CD14-positive monocyte (primary cell): Measurements from ENCODE around the gene RASAL3. TPM values are rescaled to one million over a fixed set of nuclear protein-coding genes. Genes with fewer than 3 reads are reported as not detected.

Experiments
- DNase-seq, 3 donors: peaks; one replicate each; pipeline ENCODE4 v3.0.0-alpha.2; 2011 to 2022
- H2AFZ ChIP-seq: 2 replicates; pipeline ENCODE4 v1.6.0; 2012; ENCODE audit warnings: mild to moderate bottlenecking, low read depth, low read length, inconsistent platforms; ENCODE audit not compliant: insufficient read depth, poor library complexity, severe bottlenecking
- H3K27ac ChIP-seq, 2 donors: 1 replicate in 1 of 2; 2 replicates in 1 of 2; pipeline ENCODE4 v1.5.1; 2012 to 2013; ENCODE audit warnings: low read length in 2 of 2, control low read depth in 1 of 2, inconsistent platforms in 1 of 2, low read depth in 1 of 2, mild to moderate bottlenecking in 1 of 2
- H3K27me3 ChIP-seq, 2 donors: one replicate each; pipeline versions ENCODE4 v1.6.0 to v1.6.1; 2011 to 2013; ENCODE audit warnings: low read length in 2 of 2; ENCODE audit not compliant: control insufficient read depth in 2 of 2, insufficient read depth in 2 of 2
- H3K36me3 ChIP-seq, 2 donors: replicated peaks in 1 of 2; 1 replicate in 1 of 2; 2 replicates in 1 of 2; pipeline versions ENCODE4 v1.5.1 to v1.6.1; 2012 to 2013; ENCODE audit warnings: low read length in 2 of 2, control low read depth in 1 of 2, inconsistent platforms in 1 of 2, mild to moderate bottlenecking in 1 of 2; ENCODE audit not compliant: insufficient read depth in 2 of 2, control insufficient read depth in 1 of 2
- H3K4me1 ChIP-seq, 2 donors: 1 replicate in 1 of 2; 2 replicates in 1 of 2; pipeline versions ENCODE4 v1.5.1 to v1.6.1; 2012 to 2013; ENCODE audit warnings: low read length in 2 of 2, control low read depth in 1 of 2, inconsistent platforms in 1 of 2, mild to moderate bottlenecking in 1 of 2, moderate library complexity in 1 of 2; ENCODE audit not compliant: insufficient read depth in 2 of 2, control insufficient read depth in 1 of 2
- H3K4me2 ChIP-seq: replicated peaks from 2 replicates; pipeline ENCODE3; 2012; ENCODE audit warnings: low read length, moderate library complexity, mild to moderate bottlenecking; ENCODE audit not compliant: poor library complexity, severe bottlenecking; ENCODE audit errors: extremely low read depth
- H3K4me3 ChIP-seq, 3 experiments: fragments of 200-600 bp in 1 of 3; sonication (generic) in 1 of 3; replicated peaks in 1 of 3; 1 replicate in 2 of 3; 2 replicates in 1 of 3; pipeline ENCODE4 v1.5.1; 2011 to 2013; ENCODE audit warnings: low read length in 3 of 3, mild to moderate bottlenecking in 3 of 3, control low read depth in 2 of 3, low read depth in 2 of 3, inconsistent platforms in 1 of 3, moderate library complexity in 1 of 3
- H3K79me2 ChIP-seq: 2 replicates; pipeline ENCODE4 v1.6.0; 2012; ENCODE audit warnings: mild to moderate bottlenecking, control low read depth, inconsistent platforms, low read length, moderate library complexity; ENCODE audit not compliant: insufficient read depth
- H3K9ac ChIP-seq: 2 replicates; pipeline ENCODE4 v1.6.0; 2017; ENCODE audit warnings: low read length, mild to moderate bottlenecking; ENCODE audit not compliant: insufficient read depth, poor library complexity, severe bottlenecking
- H3K9me3 ChIP-seq, 2 donors: replicated peaks in 1 of 2; 1 replicate in 1 of 2; 2 replicates in 1 of 2; pipeline versions ENCODE4 v1.5.1 to v1.6.1; 2012 to 2013; ENCODE audit warnings: low read length in 2 of 2, control low read depth in 1 of 2; ENCODE audit not compliant: control insufficient read depth in 1 of 2, insufficient read depth in 1 of 2
- H4K20me1 ChIP-seq: 2 replicates; pipeline ENCODE4 v1.6.0; 2012; ENCODE audit warnings: mild to moderate bottlenecking, low read length, control low read depth, moderate library complexity; ENCODE audit not compliant: insufficient read depth
- H3K27ac Mint-ChIP-seq, 7 donors: one replicate each; pipeline ENCODE4 v1.8.0; 2020; ENCODE audit warnings: mild to moderate bottlenecking in 7 of 7, mixed read lengths in 7 of 7, moderate library complexity in 6 of 7, inconsistent platforms in 2 of 7
- H3K27me3 Mint-ChIP-seq, 3 donors: one replicate each; pipeline ENCODE4 v1.8.0; 2021 to 2022; ENCODE audit warnings: low read depth in 3 of 3, mild to moderate bottlenecking in 3 of 3, mixed read lengths in 3 of 3, moderate library complexity in 3 of 3, inconsistent platforms in 1 of 3
- H3K36me3 Mint-ChIP-seq, 2 donors: one replicate each; pipeline ENCODE4 v1.8.0; 2020; ENCODE audit warnings: mixed read lengths in 2 of 2, inconsistent platforms in 1 of 2, mild to moderate bottlenecking in 1 of 2
- H3K4me1 Mint-ChIP-seq: one replicate; pipeline ENCODE4 v1.8.0; 2020; ENCODE audit warnings: mild to moderate bottlenecking, mixed read lengths
- H3K4me3 Mint-ChIP-seq, 2 donors: one replicate each; pipeline ENCODE4 v1.8.0; 2020; ENCODE audit warnings: mild to moderate bottlenecking in 2 of 2, mixed read lengths in 2 of 2, moderate library complexity in 1 of 2
- H3K9me3 Mint-ChIP-seq, 7 donors: one replicate each; pipeline ENCODE4 v1.8.0; 2020 to 2022; ENCODE audit warnings: mixed read lengths in 7 of 7, mild to moderate bottlenecking in 6 of 7, moderate library complexity in 6 of 7, inconsistent platforms in 2 of 7
- CTCF ChIP-seq: fragments of 200-600 bp; IDR thresholded peaks from one replicate; pipeline ENCODE4 v1.8.0; 2022; ENCODE audit warnings: antibody characterized with exemption, mild to moderate bottlenecking
- WGBS: methylation state at CpG from one replicate; pipeline ENCODE4 v1.1.5; 2013; ENCODE audit warnings: missing lambda C conversion rate; ENCODE audit not compliant: insufficient coverage; 5-methylcytosine and 5-hydroxymethylcytosine counted together
- intact Hi-C, 2 donors: fragments of 100-400 bp; cut with micrococcal nuclease; formaldehyde crosslinking; loops; one replicate each; pipeline versions ENCODE4 v1.15.0 to v1.15.1; 2023
- polyA plus RNA-seq, 3 donors: library from polyadenylated mRNA; depleted of rRNA in 1 of 3; unstranded in 2 of 3; stranded (reverse) in 1 of 3; fragments of 300-500 nt in 2 of 3; fragments of >200 nt in 1 of 3; fragmentation: Illumina TruSeq in 2 of 3; gene quantifications; 1 replicate in 2 of 3; 2 replicates in 1 of 3; pipeline ENCODE4 v1.2.3, GENCODE V29; 2012 to 2021

Gene RASAL3
- polyA plus RNA-seq, 3 donors: 4.5 to 45.4 (median 13.6) TPM

GRCh38 chr19:15443838-15444237, 20.5 kb downstream of the RASAL3 start:
- intact Hi-C loops: no loop called here
- Mint-ChIP-seq H3K27me3 (peaks cover 0 to 5% (median 3%) of the 10 kb centered on the region in 3 donors), H3K9me3 (peaks cover 0 to 3% (median 0%) of the 10 kb centered on the region in 7 donors), H3K27ac (no peak overlapping the region), H3K4me3 (no peak overlapping the region), H3K4me1 (peaks cover 5% of the 10 kb centered on the region), H3K36me3 (peaks cover 0 to 4% of the 10 kb centered on the region in 2 donors)
- H3K27ac ChIP-seq: no peak overlapping the region
- no peaks in the 10 kb centered on the region for H3K27me3 ChIP-seq
- H2AFZ ChIP-seq: no peak overlapping the region
- H3K36me3 ChIP-seq: no peaks in the 10 kb centered on the region
- no peaks in the 10 kb centered on the region for H3K9me3 ChIP-seq
- no peak overlapping the region for H3K4me3 ChIP-seq
- WGBS: 96% methylated on average over 4 of the region's 10 CpGs
- H3K4me2 ChIP-seq: no peak overlapping the region
- no peaks in the 10 kb centered on the region for H3K79me2 ChIP-seq
- H4K20me1 ChIP-seq: no peaks in the 10 kb centered on the region
- H3K4me1 ChIP-seq: peaks cover 2% of the 10 kb centered on the region in 2 donors
- no peak overlapping the region for H3K9ac ChIP-seq
- DNase-seq: no peak
- no peak for TF ChIP-seq CTCF

- H3K4me3 ChIP-seq: no peak overlapping the region
- Mint-ChIP-seq H3K27ac (no peak overlapping the region), H3K4me1 (peaks cover under 1% of the 10 kb centered on the region), H3K4me3 (no peak overlapping the region), H3K27me3 (peaks cover 0 to 5% (median 3%) of the 10 kb centered on the region in 3 donors), H3K9me3 (peaks cover 0 to 3% (median 0%) of the 10 kb centered on the region in 7 donors), H3K36me3 (peaks cover 0 to 4% of the 10 kb centered on the region in 2 donors)
- intact Hi-C loops: no loop called here
- no peaks in the 10 kb centered on the region for H3K79me2 ChIP-seq
- no peaks in the 10 kb centered on the region for H3K4me1 ChIP-seq
- H3K36me3 ChIP-seq: no peaks in the 10 kb centered on the region
- no peak for DNase-seq
- H3K27me3 ChIP-seq: no peaks in the 10 kb centered on the region
- H4K20me1 ChIP-seq: no peaks in the 10 kb centered on the region
- H3K9me3 ChIP-seq: no peaks in the 10 kb centered on the region
- H3K27ac ChIP-seq: no peak overlapping the region
- no peak overlapping the region for H3K4me2 ChIP-seq
- WGBS: 92% methylated on average over 3 of the region's 3 CpGs
- no peak overlapping the region for H3K9ac ChIP-seq
- no peak for TF ChIP-seq CTCF
- no peak overlapping the region for H2AFZ ChIP-seq
Measured at GRCh38 chr19:15443325-15443724, 21.0 kb downstream of the RASAL3 start.
